ENCODE data around the gene LRP2.
"Not testable (repeated sequence)": the region's sequence is repeated elsewhere in the genome, so short reads cannot be mapped to it uniquely, and the experiment has no call there.

LRP2 gene

DNA sequence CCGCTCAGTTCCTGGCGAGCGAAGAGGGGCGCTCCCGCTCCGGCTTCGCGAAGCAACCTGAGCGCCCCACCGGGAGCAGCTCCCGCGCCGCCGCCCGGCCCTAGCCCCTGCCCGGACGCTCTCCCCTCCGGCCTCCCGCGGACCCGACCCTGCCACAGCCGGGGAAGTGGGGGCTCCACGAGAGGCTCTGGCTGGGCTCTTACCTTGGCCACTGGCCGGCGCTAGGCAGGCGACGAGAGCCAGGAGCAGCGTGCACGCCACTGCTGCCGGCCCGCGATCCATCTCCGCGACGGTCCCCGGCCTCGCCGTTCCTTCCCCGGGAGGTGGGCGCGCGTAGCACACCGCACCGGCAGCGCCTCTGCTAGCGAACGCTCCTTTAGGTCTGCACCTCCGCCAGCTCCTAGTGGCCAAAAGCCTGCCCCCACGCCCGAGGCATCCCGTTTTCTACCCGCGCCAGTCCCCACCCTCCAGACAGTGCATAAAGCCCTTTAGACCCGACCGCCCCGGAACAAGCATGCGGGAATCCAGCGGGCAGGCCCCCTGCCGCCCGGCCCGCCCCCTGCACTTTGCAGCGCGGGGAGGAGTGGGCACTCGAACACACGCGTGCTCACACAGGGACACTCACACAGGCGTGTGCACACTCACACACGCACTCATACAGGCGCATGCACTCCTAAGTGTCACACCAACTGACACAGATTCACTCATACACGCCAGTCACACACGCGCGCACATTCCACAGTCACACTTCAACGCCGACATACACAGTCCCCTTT, at the start of gene LRP2:
TSS of gene LRP2 (minus strand) at position 417 of the 776 bp plus-strand sequence. CDS start at position 282, 135 bp downstream.
- ChIA-PET CTCF (no interaction called here), POLR2A (no interaction called here)
- DNase-seq (ENCODE audit: extremely low spot score), result peak; percentile 35
- TF ChIP-seq, protein P1, sequence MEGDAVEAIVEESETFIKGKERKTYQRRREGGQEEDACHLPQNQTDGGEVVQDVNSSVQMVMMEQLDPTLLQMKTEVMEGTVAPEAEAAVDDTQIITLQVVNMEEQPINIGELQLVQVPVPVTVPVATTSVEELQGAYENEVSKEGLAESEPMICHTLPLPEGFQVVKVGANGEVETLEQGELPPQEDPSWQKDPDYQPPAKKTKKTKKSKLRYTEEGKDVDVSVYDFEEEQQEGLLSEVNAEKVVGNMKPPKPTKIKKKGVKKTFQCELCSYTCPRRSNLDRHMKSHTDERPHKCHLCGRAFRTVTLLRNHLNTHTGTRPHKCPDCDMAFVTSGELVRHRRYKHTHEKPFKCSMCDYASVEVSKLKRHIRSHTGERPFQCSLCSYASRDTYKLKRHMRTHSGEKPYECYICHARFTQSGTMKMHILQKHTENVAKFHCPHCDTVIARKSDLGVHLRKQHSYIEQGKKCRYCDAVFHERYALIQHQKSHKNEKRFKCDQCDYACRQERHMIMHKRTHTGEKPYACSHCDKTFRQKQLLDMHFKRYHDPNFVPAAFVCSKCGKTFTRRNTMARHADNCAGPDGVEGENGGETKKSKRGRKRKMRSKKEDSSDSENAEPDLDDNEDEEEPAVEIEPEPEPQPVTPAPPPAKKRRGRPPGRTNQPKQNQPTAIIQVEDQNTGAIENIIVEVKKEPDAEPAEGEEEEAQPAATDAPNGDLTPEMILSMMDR (IDR thresholded peaks at IDR 0.05; ENCODE audit: control extremely low read depth, extremely low read depth, low read depth, missing control alignments), result no peak

DNA sequence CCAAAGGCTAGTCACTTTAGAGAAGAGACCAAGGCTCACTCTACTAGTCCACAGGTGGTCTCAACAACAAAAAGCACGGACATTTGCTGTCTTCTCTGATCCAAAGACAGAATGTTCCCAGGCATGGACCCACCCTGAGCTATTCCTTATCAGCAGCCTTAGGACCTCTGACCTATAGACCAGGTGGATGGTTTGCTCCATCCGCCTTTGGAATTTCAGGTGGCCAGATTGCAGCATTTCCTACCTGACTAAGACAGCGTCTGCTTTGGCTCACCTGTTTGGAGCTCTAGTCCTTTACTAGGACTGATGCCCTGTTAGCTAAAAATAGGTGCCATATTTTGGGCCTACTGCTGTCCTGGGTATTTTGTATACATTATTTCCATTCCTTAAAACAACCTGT, 44.6 kb upstream of the LRP2 start:
- TF ChIP-seq, protein P1 (IDR thresholded peaks at IDR 0.05; ENCODE audit: control extremely low read depth, extremely low read depth, low read depth, missing control alignments), result no peak
- no peak for DNase-seq (ENCODE audit: extremely low spot score)
- ChIA-PET CTCF (interaction anchor here (2.7 kb wide), 1 partner anchor 11 kb away, joined by 8 read pairs; no protein-coding TSS in a partner anchor), POLR2A (no interaction called here)

DNA sequence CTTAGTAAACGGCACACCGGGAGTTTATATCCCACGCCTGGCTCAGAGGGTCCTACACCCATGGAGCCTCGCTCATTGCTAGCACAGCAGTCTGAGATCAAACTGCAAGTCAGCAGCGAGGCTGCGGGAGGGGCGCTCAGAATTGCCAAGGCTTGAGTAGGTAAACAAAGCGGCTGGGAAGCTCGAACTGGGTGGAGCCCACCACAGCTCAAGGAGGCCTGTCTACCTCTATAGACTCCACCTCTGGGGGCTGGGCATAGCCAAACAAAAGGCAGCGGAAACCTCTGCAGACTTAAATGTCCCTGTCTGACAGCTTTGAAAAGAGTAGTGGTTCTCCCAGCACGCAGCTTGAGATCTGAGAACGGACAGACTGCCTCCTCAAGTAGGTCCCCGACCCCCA, 37.2 kb upstream of the LRP2 start:
- CTCF ChIA-PET, result not testable (repeated sequence)

DNA sequence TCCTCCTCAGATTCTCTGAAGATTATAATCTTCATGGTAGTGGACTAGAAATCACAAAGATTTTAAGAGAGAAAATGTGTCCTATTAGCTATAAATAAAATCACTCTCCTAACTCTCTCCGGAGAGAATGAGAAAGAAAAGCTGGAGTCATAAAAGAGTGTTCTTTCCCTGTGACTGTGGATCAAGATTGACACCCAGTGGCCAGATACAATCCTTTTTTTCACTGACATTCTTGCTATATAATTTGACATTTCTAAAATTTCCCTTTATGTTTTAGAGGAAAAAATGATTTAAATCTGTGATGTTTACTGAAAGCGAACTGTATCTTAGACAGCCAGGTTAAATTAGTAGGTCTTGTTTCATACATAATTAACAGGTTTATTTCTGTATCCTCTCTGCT, 35.4 kb upstream of the LRP2 start:
- no peak for DNase-seq (ENCODE audit: extremely low spot score)

More for the DNA sequence above, 37.2 kb upstream of the LRP2 start:
- DNase-seq (ENCODE audit: extremely low spot score); POLR2A ChIA-PET: not testable (repeated sequence)

DNA sequence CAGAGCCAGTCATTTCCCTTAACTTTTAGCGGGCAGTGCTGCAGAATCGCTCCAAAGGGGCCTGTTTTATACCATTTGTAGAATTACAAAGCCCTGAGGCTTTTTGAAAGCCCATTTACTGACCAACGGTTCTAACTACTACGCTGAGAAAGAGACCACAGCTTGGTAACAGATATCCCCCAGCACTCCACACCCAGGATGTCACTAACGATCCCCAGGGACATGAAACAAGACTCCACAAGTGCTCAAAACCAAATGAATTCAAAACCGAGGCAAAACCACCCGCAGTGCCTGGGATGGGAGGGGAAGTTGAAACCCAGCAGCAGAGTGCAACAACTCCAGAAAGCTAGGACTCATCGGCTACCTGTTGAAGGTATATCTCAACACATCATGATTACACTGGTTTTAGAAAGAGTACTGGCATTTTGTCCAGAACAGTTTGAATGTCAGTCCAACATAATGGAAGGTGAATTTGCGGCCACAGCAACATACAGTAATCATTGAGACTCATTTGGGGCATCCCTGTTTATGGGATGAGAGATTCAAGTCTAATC, 33.6 kb upstream of the LRP2 start:
- no peak for DNase-seq (ENCODE audit: extremely low spot score)
- TF ChIP-seq, protein P1 (IDR thresholded peaks at IDR 0.05; ENCODE audit: control extremely low read depth, extremely low read depth, low read depth, missing control alignments), result no peak
- ChIA-PET POLR2A (no interaction called here), CTCF (interaction anchor here (1.5 to 2.3 kb wide), 4 partner anchors 9 to 286 kb away, joined by 4 to 9 read pairs (median 7); no protein-coding TSS in a partner anchor)

More for the DNA sequence above, 35.4 kb upstream of the LRP2 start:
- TF ChIP-seq, protein P1 (IDR thresholded peaks at IDR 0.05; ENCODE audit: control extremely low read depth, extremely low read depth, low read depth, missing control alignments), result peak; percentile 21
- POLR2A ChIA-PET, result no interaction called here
- CTCF ChIA-PET, result interaction anchor here (1.1 to 2.0 kb wide), 3 partner anchors 255 to 436 kb away, joined by 3 to 9 read pairs (median 3); no protein-coding TSS in a partner anchor

DNA sequence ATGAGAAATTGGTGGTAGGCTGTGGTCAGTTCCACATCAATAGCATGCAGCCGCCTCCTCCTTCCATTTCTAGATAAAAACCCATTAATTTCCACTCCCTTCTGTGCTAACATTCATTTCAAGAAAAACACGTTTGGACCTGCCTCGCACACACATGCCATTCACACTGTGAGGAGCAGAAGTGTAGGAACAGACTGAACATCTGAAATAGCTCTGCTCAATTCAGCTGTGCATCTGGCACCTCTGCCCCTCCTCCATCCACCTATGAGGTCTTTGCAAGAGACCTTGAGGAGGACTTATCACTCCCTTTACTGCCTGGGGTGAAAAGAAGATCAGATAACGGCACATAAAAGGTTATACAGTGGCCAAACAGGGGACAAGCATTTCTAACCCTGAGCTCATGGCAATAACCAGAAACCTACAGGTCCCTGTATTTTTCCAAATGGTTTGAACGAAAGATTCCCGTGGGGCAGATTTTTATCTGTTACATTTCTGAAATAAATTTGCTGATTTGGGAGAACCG, 30.8 kb upstream of the LRP2 start:
- TF ChIP-seq, protein P1 (IDR thresholded peaks at IDR 0.05; ENCODE audit: control extremely low read depth, extremely low read depth, low read depth, missing control alignments), result no peak
- DNase-seq (ENCODE audit: extremely low spot score), result peak; percentile 13
- ChIA-PET POLR2A (no interaction called here), CTCF (interaction anchor here (0.7 to 1.4 kb wide), 3 partner anchors 20 to 251 kb away, joined by 3 to 4 read pairs (median 4); no protein-coding TSS in a partner anchor)

DNA sequence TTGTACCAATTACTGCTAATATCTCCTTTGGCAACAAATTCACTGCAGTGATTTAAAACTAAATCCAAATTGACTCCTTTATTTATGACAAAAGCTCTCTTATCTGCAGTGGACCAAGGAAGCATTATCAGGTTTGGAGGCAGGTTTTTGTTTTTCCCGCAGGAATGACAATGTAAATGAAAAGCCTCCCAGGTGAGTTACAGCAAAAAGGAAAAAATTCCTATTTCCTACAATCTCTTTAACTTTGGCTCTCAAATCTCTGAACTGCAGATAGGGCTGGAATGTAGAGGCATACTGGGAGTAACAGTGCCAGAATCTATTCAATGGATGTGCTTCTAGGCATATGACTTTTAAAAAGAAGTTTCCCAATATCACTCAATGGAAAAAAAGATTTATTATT, 28.9 kb upstream of the LRP2 start:
- ChIA-PET POLR2A (no interaction called here), CTCF (no interaction called here)
- no peak for DNase-seq (ENCODE audit: extremely low spot score)
- TF ChIP-seq, protein P1 (IDR thresholded peaks at IDR 0.05; ENCODE audit: control extremely low read depth, extremely low read depth, low read depth, missing control alignments), result no peak
